Epidermal melanocyte (primary cell): ENCODE results near the gene FDXACB1.

Source experiments
- DNase-seq: peaks from one replicate; pipeline ENCODE4 v3.0.0; 2011; ENCODE audit warnings: low spot score; ENCODE audit not compliant: insufficient read length

Gene FDXACB1

DNA sequence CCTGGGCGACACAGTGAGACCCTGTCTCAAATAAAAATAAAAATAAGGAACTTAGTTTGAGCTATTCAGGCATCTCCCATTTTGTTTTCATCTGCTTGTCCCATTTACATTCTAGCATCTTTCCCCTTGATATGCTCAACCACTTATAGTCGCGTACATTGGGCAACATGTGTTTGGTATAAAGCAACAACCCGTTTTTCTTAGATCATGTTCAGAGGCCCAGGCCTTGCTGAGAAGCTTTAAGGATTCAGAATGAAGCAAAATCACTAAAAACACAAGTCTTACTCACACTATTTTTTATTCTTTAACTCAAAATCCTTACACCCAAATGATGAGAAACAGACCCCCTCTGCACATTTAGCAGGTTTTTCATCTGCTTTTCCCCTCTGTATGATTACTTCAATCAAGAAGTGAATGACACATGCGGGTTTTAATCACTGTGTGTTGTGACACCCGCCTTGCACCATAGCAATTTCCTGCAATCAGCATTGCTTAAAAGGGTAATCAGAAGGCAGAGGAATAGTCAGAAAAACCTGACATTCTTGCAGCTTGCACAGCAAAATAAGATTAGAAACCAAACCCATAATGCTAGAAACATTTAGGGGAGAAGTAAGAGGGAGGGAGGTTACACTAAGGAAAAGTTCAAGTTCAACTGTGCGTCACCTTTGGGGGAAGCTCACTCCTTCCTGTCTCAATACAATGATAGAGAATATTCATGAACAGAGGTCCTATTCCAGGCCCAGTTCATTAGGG, 33.5 kb downstream of the FDXACB1 start:
- DNase-seq = no peak

DNA sequence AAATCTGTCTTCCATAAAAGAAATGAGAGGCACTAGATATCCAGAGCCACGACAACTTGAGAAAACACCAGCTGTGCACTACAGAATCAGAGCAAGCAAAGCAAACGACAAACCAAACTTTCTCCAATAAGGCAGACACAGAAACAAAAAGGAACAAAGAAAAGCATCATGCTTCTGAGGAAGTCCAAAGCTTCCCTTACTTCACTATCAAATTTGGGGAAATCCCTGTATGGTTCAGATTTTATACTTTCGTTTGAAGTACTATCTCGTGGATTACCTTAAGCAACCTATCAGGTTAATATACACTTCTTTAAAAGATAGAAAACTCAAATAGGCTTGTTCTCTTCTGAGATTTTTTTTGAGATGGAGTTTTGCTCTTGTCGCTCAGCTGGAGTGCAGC, 35.3 kb downstream of the FDXACB1 start:
- DNase-seq = no peak

DNA sequence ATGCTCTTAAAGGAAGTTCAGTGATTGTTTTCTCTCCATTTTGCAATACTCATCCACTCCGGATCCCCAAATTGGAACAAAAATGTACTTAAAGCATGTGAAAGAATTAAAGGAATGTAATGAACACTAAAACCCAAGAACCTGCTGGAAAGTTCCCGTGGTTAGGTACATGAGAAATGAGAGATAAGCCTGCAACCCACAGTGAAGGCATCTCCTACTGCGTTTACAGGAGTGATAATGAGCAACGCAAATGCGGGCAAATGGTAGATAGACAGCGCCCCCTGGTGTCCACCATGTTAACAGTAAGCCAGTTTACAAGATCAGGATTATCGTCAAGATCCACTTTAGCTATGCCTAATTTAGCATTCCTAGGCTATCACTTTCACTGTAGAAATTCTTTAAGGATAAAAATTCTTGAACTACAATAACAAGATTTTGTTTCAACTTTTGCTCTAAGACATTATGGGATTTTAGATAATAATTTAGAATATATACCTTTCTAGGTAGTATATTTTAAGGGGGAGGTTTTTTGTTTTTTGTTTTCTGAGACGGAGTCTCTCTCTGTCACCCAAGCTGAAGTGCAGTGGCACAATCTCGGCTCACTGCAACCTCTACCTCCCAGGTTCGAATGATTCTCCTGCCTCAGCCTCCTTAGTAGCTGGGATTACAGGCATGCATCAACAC, 37.5 kb downstream of the FDXACB1 start:
- DNase-seq = peak; percentile 73

DNA sequence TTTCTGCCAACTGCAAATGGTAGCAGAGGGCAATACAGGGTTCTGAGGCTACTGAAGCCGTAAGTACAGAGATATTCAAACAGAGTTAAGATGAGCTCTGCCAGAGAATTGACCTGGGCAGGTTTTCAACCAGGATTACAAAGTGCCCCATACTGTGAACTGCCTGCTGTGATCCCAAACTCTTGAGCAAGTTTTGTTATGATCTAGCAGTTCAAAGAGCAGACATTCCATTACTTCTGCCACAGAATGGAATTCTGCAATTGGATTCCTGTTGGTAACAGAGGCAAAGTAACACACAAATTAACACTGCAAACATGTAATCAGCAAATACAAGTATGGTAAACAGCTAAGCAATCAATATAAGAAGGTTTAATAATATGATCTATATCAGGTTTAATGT, 38.8 kb downstream of the FDXACB1 start:
- no peak for DNase-seq

DNA sequence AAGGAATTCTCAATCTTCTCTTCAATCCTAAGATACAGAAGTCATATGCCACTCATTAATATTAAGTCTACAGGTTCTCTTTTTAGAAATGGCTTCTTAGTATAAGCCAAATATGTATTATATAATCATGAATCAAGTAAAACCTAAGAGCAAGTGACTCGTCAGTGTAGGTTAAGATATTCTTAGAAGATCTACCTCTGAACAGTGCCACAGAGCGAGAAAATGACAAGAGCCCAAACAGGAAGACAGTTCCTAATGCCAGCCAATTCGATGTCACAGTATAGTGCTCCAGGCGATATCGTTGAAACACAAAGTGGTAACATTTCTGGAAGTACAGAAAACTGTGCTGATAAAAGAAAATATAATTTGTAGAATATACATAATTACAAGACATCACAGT, 40.9 kb downstream of the FDXACB1 start:
- DNase-seq = no peak

DNA sequence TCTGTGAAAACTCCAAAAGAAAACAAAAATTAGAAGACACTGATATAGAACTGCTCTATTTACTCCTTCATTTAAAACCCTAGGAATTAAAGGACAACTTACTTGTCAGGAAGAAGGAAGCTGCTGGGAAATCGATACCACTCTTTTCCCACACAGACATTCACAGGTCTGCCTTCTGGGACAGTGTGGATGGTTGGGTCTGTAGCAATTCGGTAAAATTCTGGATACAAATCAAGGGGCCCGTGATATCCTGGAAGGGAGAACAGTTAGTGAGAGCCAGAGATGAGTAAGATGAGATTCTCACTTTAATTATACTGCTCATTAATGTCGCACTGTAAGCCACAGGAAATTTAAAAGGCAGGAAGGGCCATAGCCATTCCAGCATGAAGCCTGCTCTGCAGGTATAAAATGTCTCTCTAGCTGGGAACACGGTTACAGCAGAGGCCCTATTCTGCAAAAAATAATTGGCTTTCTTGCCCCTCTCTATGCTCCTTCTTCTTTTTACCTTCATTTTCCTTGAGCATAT, 41.5 kb downstream of the FDXACB1 start:
- DNase-seq = no peak

DNA sequence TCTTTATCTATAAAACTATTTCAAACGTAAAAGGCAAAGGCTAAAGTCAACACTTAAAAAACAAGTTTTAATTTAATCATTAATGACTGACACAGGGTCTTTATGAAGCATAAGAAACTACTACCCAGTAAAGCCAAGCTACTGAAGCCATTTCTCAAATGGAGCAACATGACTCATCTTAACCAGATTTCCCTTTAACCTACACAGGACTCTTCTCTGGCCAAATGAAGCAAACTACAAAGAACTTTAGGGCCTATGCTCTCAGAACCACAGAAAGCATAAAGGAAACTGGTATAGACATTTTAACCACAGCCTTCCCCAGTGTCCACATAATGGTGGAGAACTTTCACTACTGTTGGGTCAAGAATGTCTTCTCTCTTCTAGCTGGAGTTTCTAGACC, 42.2 kb downstream of the FDXACB1 start:
- no peak for DNase-seq

DNA sequence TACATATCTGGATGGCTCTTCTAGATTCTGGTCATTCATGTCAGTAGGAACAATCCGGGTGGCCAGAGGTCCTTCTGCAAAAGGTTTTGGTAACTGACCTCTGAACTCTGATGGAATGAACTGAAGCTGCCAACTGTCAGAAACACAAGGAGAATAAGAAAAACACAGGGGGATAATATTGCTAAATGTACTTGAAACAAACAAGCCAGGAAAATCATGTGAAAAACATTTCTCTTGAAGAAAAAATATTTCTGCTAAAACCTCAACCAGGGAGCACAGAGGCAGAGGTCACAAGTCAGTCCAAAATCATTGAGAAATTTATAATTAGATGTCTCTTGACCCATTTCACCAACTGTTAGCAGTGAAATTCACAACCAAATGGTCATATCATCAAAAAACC, 42.8 kb downstream of the FDXACB1 start:
- no peak for DNase-seq

DNA sequence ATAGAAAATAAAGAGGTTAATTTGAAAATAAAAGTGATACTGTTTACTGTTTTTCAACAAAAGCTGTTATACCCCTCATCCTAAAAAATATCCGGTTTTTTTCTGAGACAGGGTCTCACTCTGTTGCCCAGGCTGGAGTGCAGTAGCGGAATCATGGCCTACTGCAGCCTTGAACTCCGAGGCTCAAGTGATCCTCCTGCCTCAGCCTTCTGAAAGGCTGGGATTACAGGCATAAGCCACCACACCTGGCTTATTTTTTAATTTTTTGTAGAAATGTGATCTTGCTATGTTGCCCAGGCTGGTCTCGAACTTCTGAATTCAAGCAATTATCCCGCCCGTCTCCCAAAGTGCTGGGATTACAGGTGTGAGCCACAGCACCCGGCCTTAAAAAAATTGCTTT, 43.3 kb downstream of the FDXACB1 start:
- no peak for DNase-seq

DNA sequence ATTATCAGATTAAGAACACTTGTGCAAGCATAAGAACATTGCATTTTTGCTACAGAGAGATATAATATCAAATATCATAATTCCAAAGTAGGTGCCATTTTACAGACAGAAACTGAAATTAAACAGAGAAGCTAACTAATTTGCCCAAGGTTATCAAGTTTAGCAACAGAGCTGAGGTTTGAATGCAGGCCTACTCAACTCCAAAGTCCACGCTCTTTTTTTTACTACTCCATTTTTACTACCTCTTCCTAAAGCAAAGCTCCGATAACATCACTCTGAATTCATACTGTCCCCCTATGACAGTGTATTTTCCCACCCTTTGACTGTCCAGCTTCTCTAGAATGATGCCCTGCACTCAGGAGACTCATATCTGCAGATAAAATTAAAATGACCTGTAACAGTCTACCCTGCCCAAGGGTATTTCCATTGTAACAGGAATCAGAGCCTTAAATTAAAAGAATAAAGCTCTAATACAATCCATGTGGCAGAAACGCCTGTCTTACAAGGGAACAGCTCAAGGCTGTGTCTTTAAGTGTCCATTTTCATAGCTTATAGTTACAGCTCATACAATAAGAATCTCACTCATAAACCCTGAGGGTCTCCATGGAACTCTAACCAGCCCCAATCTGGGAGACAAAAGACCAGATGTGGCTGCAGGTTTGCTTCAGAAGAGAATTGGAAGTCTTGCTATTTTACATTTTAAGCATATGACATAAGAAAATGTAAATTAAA, 44.4 kb downstream of the FDXACB1 start:
- DNase-seq = no peak

DNA sequence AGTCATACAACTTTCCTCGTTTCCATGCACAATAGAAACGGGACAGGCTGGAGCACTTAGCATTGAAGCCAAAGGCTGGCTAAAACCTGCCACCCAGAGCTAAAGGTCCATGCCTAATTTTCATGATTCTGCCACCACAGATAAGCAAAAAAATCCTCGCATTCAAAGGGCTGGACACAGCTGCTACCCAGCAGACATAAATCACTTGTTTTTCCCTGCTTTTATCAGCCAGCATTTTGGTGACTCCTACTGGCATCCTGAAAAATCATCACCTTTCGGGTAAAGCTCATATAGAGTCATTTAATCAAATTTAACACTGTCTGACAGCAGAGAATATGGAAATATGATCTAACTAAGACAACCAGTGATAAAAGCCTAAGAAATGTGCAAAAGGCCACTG, 45.4 kb downstream of the FDXACB1 start:
- no peak for DNase-seq

DNA sequence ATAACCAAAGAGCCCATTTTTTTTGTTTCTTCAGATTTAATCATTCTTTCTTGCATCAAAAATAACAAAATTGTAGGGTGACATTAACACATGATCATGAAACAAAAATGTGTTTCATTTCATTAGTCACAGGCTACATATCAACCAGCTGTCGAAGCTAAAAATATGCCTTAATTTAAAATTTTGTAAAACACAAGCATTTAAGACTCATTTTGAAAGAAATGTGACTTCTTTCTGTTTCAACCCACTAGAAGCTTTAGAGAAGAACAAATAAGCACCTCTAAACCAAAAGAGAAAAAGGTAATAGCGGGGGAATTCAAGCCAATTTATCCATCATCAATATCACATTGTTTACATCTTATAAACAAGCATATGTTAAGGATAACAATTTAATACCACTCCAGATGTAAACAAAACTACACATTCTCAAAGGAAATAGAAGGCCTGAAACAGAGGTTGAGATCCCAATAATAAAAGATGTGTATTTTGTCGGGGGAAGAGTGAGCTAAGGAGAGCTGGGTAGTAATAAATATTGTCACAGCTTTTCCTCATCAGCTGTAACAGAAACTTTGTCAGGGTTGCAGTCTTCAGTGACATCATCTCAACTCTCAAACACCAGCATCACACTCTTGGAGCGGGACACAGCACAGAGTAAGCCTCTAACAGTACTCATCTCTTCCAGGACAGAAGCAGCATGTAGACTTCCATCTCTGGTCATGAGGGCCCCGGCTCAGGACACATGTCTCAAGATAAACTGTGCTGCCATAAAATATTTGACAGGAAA, 49.6 kb downstream of the FDXACB1 start:
- no peak for DNase-seq

DNA sequence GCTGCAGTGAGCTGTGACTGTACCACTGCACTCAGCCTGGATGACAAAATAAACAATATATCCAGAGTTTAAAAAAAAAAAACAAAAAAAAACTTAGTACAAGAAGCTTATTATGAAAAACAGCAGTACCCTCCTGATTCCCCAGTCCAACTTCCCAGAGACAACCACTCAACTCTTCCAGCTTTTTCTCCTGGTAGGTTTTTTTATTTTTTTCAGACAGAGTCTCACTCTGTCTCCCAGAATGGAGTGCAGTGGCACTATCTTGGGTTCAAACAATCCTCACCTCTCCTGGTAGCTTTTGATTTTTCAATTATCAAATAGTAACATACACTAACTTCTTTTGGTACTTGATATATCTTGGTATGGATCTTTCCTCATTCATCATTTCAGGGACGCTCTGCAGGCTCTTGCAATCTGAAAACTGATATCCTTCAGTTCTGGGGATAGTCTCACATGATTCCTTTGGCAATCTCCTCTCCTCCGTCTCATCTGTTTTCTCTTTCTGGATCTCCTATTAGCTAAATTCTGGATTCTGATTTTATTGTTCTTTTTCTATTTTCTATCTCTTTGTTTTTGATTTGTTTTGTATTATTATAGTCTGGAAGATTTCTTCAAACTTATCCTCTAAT, 52.5 kb downstream of the FDXACB1 start:
- no peak for DNase-seq
